ENCODE results near the gene CCDC28B.
A peak's percentile ranks its signal among the peaks of the same experiment; 100 is the strongest.

CCDC28B gene

GRCh38 chr1:32241001-32241763 lies 40.8 kb downstream of the CCDC28B start:
- TF ChIP-seq, protein P1, sequence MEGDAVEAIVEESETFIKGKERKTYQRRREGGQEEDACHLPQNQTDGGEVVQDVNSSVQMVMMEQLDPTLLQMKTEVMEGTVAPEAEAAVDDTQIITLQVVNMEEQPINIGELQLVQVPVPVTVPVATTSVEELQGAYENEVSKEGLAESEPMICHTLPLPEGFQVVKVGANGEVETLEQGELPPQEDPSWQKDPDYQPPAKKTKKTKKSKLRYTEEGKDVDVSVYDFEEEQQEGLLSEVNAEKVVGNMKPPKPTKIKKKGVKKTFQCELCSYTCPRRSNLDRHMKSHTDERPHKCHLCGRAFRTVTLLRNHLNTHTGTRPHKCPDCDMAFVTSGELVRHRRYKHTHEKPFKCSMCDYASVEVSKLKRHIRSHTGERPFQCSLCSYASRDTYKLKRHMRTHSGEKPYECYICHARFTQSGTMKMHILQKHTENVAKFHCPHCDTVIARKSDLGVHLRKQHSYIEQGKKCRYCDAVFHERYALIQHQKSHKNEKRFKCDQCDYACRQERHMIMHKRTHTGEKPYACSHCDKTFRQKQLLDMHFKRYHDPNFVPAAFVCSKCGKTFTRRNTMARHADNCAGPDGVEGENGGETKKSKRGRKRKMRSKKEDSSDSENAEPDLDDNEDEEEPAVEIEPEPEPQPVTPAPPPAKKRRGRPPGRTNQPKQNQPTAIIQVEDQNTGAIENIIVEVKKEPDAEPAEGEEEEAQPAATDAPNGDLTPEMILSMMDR (IDR thresholded peaks at IDR 0.05; ENCODE audit: extremely low read depth, insufficient read depth, missing control alignments): peak; percentile 20
- in situ Hi-C loops (cut with MboI; ENCODE audit: low pct_unique_long_range_greater_than_20kb, low sequenced_read_pairs, unreplicated experiment): no loop called here
- DNase-seq (ENCODE audit: low spot score): peak; percentile 70

DNA sequence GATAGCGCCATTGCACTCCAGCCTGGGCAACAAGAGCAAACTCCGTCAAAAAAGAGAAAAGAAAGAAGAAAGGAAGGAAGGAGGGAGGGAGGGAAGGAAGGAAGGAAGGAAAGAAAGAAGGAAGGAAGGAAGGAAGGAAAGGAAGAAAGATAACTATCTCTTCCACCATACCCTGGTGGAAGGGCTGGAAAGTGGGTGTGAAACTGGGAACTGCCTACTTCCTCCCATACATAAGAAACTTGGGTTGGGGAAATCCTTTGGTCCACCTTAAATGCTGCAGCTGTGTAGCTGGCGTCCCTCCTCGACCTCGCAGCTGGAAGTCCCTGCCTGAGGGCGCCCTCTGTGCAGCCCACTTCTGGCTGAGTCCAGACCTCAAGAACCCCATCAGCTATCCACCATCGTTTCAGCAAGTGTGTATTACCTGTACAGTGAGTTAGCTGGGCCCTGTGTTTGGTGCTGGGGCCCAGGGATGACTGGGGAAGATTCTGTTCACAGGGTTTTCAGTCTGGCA lies 42.0 kb downstream of the CCDC28B start:
- DNase-seq (ENCODE audit: low spot score): peak; percentile 48
- in situ Hi-C loops (cut with MboI; ENCODE audit: low pct_unique_long_range_greater_than_20kb, low sequenced_read_pairs, unreplicated experiment): no loop called here
- TF ChIP-seq, protein P1 (IDR thresholded peaks at IDR 0.05; ENCODE audit: extremely low read depth, insufficient read depth, missing control alignments): peak; percentile 7

DNA sequence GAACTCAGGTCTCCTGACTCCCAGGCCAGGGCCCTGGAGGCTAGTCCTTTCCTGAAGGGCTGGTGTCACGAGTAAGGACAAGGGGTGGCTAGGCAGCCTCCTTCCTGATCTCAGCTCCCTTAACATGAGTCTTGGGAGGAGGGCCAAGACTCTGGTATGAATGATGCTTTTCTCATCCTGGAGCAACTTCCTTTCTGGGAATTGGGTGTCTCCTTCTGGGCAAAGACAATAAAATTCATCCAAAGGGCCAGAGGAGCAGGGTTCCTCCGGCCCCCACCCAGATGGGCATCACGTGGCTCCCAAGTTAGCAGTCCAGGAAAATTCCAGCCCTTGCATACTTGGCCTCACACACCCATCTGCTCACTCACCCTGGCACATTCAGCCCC lies 46.5 kb downstream of the CCDC28B start, which contains the start of gene FAM167B:
Gene FAM167B (plus strand): TSS at position 335 of the 386 bp plus-strand sequence. CDS start 200 bp downstream, outside the sequence.
- TF ChIP-seq, protein P1 (IDR thresholded peaks at IDR 0.05; ENCODE audit: extremely low read depth, insufficient read depth, missing control alignments): no peak
- in situ Hi-C loops (cut with MboI; ENCODE audit: low pct_unique_long_range_greater_than_20kb, low sequenced_read_pairs, unreplicated experiment): no loop called here
- no peak for DNase-seq (ENCODE audit: low spot score)

- DNase-seq (ENCODE audit: low spot score): no peak
- TF ChIP-seq, protein P1 (IDR thresholded peaks at IDR 0.05; ENCODE audit: extremely low read depth, insufficient read depth, missing control alignments): no peak
- in situ Hi-C loops (cut with MboI; ENCODE audit: low pct_unique_long_range_greater_than_20kb, low sequenced_read_pairs, unreplicated experiment): no loop called here
Measured at GRCh38 chr1:32247452-32247851, 47.1 kb downstream of the CCDC28B start.

GRCh38 chr1:32247983-32248889 lies 47.8 kb downstream of the CCDC28B start:
- in situ Hi-C loops (cut with MboI; ENCODE audit: low pct_unique_long_range_greater_than_20kb, low sequenced_read_pairs, unreplicated experiment): no loop called here
- TF ChIP-seq, protein P1 (IDR thresholded peaks at IDR 0.05; ENCODE audit: extremely low read depth, insufficient read depth, missing control alignments): peak; percentile 98
- DNase-seq (ENCODE audit: low spot score): peak; percentile 86

DNA sequence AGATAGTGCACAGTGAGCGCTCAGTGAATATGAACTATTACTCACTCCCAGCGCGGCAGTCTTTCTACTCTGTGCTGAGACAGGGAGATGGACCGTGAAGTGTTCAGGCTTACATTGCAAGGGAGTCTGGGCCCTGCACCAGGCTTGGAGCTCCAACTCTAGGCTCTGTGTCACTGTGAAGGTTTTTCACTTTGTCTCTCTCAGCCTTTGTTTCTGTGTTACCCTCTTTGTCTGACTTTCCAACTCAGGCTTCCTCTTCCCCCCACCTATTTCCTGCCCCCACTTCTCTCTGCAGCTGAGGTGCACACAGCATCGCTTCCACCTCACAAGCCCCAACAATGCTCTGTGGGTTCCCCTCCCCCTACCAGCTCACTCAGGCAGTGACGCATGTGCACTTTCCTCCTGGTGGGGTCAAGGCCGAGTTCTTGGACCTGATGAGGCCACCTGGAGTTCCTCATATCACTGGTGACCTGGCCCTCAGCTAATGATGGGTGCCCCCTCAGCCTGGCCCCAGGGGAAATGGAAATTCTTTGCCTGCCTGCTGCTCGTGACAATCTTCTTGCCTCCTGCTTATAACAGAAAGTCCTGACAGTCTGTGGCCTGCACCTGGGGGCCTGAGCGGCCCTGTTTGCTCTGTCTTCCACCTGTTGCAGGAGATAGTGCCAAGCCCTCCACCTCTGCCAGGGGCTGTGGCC lies 49.6 kb downstream of the CCDC28B start:
- peak; percentile 88 for DNase-seq (ENCODE audit: low spot score)
- in situ Hi-C loops (cut with MboI; ENCODE audit: low pct_unique_long_range_greater_than_20kb, low sequenced_read_pairs, unreplicated experiment): no loop called here
- TF ChIP-seq, protein P1 (IDR thresholded peaks at IDR 0.05; ENCODE audit: extremely low read depth, insufficient read depth, missing control alignments): no peak

Data from GM13977 (cell line).